GM12878 (cell line): Measurements from ENCODE around the gene EFTUD2. TPM values are rescaled to one million over a fixed set of nuclear protein-coding genes. Genes with fewer than 3 reads are reported as not detected.

Experiments
- ATAC-seq: fragments of 200-7000 bp; cut with Tn5 transposase; 3 replicates; pipeline ENCODE4 v1.9.1; 2020; ENCODE audit warnings: mild to moderate bottlenecking, moderate library complexity
- BruUV-seq: library from RNA; stranded (reverse); fragments of 400-500 nt; replicated peaks from 2 replicates; lab custom pipeline; 2021; lab: Mats Ljungman, UMichigan
- CTCF ChIA-PET: fragments of 300-600 bp; sonication (Branson Sonifier 250); formaldehyde crosslinking; extraction: SDS; loops from one replicate; lab custom pipeline; 2021; ENCODE audit warnings: inconsistent platforms; lab: Yijun Ruan, JAX
- POLR2A ChIA-PET: fragments of 350-600 bp; formaldehyde crosslinking; extraction: SDS; loops from one replicate; lab custom pipeline; 2021; ENCODE audit warnings: inconsistent platforms; lab: Charles Lee
- RAD21 ChIA-PET: fragments of 300-600 bp; sonication (Branson Sonifier 250); formaldehyde crosslinking; loops from one replicate; lab custom pipeline; 2023; ENCODE audit warnings: antibody characterized with exemption; ENCODE audit not compliant: unreplicated experiment; lab: Charles Lee
- SMC1A ChIA-PET: fragments of 300-600 bp; sonication (Branson Sonifier 250); formaldehyde crosslinking; loops from one replicate; lab custom pipeline; 2023; ENCODE audit not compliant: unreplicated experiment, uncharacterized antibody; lab: Charles Lee
- DNase-seq: peaks from one replicate; pipeline ENCODE4 v3.0.0-alpha.2; 2011; ENCODE audit warnings: low read depth, low spot score
- FAIRE-seq: peaks from 3 replicates; lab custom pipeline; 2011; peaks lifted over from hg19 to GRCh38; lab: Jason Lieb, UNC
- H2AFZ ChIP-seq: 2 replicates; pipeline ENCODE4 v1.6.0; 2011; ENCODE audit warnings: low read depth, low read length, control low read depth; ENCODE audit not compliant: control insufficient read depth
- H3K27ac ChIP-seq: 2 replicates; pipeline ENCODE4 v1.5.1; 2011; ENCODE audit warnings: control low read depth; ENCODE audit not compliant: control insufficient read depth, insufficient read depth
- H3K27me3 ChIP-seq, 2 experiments: replicated peaks in 1 of 2; 2 replicates each; pipeline versions ENCODE4 v1.6.0 to v1.6.1; 2011; ENCODE audit warnings: low read length in 1 of 2; ENCODE audit not compliant: control insufficient read depth in 2 of 2, insufficient read depth in 2 of 2
- H3K36me3 ChIP-seq, 2 experiments: 2 replicates each; pipeline ENCODE4 v1.5.1; 2011; ENCODE audit warnings: low read length in 1 of 2; ENCODE audit not compliant: control insufficient read depth in 2 of 2, insufficient read depth in 2 of 2
- H3K4me1 ChIP-seq: 2 replicates; pipeline ENCODE4 v1.6.1; 2011; ENCODE audit warnings: mild to moderate bottlenecking, low read length, moderate library complexity, mixed read lengths; ENCODE audit not compliant: control insufficient read depth, insufficient read depth
- H3K4me2 ChIP-seq: 2 replicates; pipeline ENCODE4 v1.6.0; 2011; ENCODE audit warnings: control low read depth; ENCODE audit not compliant: control insufficient read depth, insufficient read depth
- H3K4me3 ChIP-seq: fragments of 200-600 bp; sonication (generic); 2 replicates; pipeline ENCODE4 v1.5.1; 2016
- H3K79me2 ChIP-seq: 2 replicates; pipeline ENCODE4 v1.6.0; 2011; ENCODE audit warnings: low read length; ENCODE audit not compliant: control insufficient read depth, insufficient read depth
- H3K9ac ChIP-seq: 2 replicates; pipeline ENCODE4 v1.8.0; 2011; ENCODE audit warnings: low read length, control low read depth, mixed read lengths; ENCODE audit not compliant: control insufficient read depth, insufficient read depth
- H3K9me3 ChIP-seq: replicated peaks from 3 replicates; pipeline ENCODE4 v1.5.1; 2011; ENCODE audit warnings: mild to moderate bottlenecking, low read length; ENCODE audit not compliant: control insufficient read depth, insufficient read depth
- H4K20me1 ChIP-seq: 2 replicates; pipeline ENCODE4 v1.6.0; 2011; ENCODE audit not compliant: control insufficient read depth, insufficient read depth
- BCL11A ChIP-seq: IDR thresholded peaks from 2 replicates; pipeline ENCODE4 v1.6.1; 2011; ENCODE audit warnings: low read depth, low read length
- EGR1 ChIP-seq, 2 experiments: IDR thresholded peaks; 1 replicate in 1 of 2; 2 replicates in 1 of 2; pipeline ENCODE4 v1.6.1; 2011 to 2012; ENCODE audit warnings: low read depth in 2 of 2, low read length in 2 of 2, borderline replicate concordance in 1 of 2, mild to moderate bottlenecking in 1 of 2, moderate library complexity in 1 of 2
- IKZF1 ChIP-seq: fragments of 450-650 bp; conservative IDR thresholded peaks from 2 replicates; pipeline ENCODE4 v1.6.1; 2017; ENCODE audit warnings: antibody characterized with exemption, mild to moderate bottlenecking
- MTA3 ChIP-seq: IDR thresholded peaks from 2 replicates; pipeline ENCODE4 v1.6.1; 2012; ENCODE audit warnings: low read length, inconsistent platforms, borderline replicate concordance
- NFYA ChIP-seq: IDR thresholded peaks from 2 replicates; pipeline ENCODE4 v1.6.1; 2011; ENCODE audit warnings: low read depth, mild to moderate bottlenecking, low read length, improper control_type of control experiment, borderline replicate concordance
- NKRF ChIP-seq: fragments of 450-650 bp; conservative IDR thresholded peaks from 2 replicates; pipeline ENCODE4 v1.6.1; 2017; ENCODE audit warnings: mild to moderate bottlenecking, moderate library complexity
- WGBS: methylation state at CpG from one replicate; pipeline ENCODE4 v1.1.6; 2016; ENCODE audit warnings: low lambda C conversion rate; ENCODE audit not compliant: insufficient replicate concordance, insufficient coverage; ENCODE audit errors: missing lambda C conversion rate; 5-methylcytosine and 5-hydroxymethylcytosine counted together
- in situ Hi-C: fragments of 300-500 bp; cut with MboI; formaldehyde crosslinking; loops from 9 replicates; pipeline ENCODE4 v1.14.3; 2018; ENCODE audit warnings: mixed read lengths
- intact Hi-C: fragments of 100-400 bp; cut with micrococcal nuclease; formaldehyde crosslinking; loops from one replicate; pipeline ENCODE4 v1.14.2; 2022; ENCODE audit not compliant: unreplicated experiment
- polyA plus RNA-seq, 11 experiments: library from polyadenylated mRNA; depleted of rRNA in 4 of 11; unstranded in 6 of 11; stranded (reverse) in 5 of 11; fragments of >200 nt; fragmentation: Nextera tagmentation in 4 of 11; fragmentation: Illumina TruSeq in 1 of 11; extraction: Ambion mirVana in 4 of 11; extraction: Trizol in 1 of 11; gene quantifications; 1 replicate in 1 of 11; 2 replicates in 10 of 11; pipeline versions ENCODE4 v1.2.1 to v1.2.3, GENCODE V29; 2011 to 2016; ENCODE audit warnings: inconsistent platforms in 2 of 11, missing spikeins in 2 of 11, low read depth in 1 of 11
- total RNA-seq, 4 experiments: library from RNA; depleted of rRNA in 3 of 4; stranded (reverse); fragments of >200 nt in 3 of 4; fragmentation: Illumina TruSeq in 1 of 4; extraction: Trizol in 1 of 4; gene quantifications; 2 replicates each; pipeline versions ENCODE4 v1.2.1 to v1.2.3, GENCODE V29; 2013 to 2021
- TF ChIP-seq, protein P1 (sequence below): fragments of 450-650 bp; formaldehyde crosslinking; IDR thresholded peaks from 2 replicates; pipeline ENCODE4 v1.4.0; 2022; ENCODE audit warnings: mild to moderate bottlenecking, moderate library complexity
- TF ChIP-seq, protein P2 (sequence below): fragments of 450-650 bp; IDR thresholded peaks from 2 replicates; pipeline ENCODE4 v1.6.1; 2017; ENCODE audit warnings: low read depth, mild to moderate bottlenecking, moderate library complexity

The EFTUD2 gene
- total and polyA plus RNA-seq, 10 of the 15 experiments (the other 5 are each of a cell fraction or from before 2014, with no cell fraction given), result 33.0 to 198 (median 126) TPM

GRCh38 chr17:44930667-44931066, 31.4 kb upstream of the EFTUD2 start (continued):
- TF ChIP-seq, protein P1, sequence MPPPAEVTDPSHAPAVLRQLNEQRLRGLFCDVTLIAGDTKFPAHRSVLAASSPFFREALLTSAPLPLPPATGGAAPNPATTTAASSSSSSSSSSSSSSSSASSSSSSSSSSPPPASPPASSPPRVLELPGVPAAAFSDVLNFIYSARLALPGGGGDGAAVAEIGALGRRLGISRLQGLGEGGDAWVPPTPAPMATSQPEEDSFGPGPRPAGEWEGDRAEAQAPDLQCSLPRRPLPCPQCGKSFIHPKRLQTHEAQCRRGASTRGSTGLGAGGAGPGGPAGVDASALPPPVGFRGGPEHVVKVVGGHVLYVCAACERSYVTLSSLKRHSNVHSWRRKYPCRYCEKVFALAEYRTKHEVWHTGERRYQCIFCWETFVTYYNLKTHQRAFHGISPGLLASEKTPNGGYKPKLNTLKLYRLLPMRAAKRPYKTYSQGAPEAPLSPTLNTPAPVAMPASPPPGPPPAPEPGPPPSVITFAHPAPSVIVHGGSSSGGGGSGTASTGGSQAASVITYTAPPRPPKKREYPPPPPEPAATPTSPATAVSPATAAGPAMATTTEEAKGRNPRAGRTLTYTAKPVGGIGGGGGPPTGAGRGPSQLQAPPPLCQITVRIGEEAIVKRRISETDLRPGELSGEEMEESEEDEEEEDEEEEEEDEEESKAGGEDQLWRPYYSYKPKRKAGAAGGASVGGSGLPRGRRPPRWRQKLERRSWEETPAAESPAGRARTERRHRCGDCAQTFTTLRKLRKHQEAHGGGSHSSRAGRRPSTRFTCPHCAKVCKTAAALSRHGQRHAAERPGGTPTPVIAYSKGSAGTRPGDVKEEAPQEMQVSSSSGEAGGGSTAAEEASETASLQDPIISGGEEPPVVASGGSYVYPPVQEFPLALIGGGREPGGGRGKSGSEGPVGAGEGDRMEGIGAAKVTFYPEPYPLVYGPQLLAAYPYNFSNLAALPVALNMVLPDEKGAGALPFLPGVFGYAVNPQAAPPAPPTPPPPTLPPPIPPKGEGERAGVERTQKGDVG (CRISPR knock-in tag), result no peak
- TF ChIP-seq, protein P2, sequence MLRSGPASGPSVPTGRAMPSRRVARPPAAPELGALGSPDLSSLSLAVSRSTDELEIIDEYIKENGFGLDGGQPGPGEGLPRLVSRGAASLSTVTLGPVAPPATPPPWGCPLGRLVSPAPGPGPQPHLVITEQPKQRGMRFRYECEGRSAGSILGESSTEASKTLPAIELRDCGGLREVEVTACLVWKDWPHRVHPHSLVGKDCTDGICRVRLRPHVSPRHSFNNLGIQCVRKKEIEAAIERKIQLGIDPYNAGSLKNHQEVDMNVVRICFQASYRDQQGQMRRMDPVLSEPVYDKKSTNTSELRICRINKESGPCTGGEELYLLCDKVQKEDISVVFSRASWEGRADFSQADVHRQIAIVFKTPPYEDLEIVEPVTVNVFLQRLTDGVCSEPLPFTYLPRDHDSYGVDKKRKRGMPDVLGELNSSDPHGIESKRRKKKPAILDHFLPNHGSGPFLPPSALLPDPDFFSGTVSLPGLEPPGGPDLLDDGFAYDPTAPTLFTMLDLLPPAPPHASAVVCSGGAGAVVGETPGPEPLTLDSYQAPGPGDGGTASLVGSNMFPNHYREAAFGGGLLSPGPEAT, result no peak

GRCh38 chr17:44928950-44929720, 29.9 kb upstream of the EFTUD2 start:
- WGBS, result 96% methylated on average over 7 of the region's 7 CpGs
- TF ChIP-seq NFYA (no peak), MTA3 (no peak), BCL11A (no peak), NKRF (no peak), IKZF1 (no peak), EGR1 (IDR thresholded peaks at IDR 0.05; ENCODE audit: borderline replicate concordance in 1 of 2, low read depth in 2 of 2, low read length in 2 of 2) (no peak)
- TF ChIP-seq, protein P1 (CRISPR knock-in tag), result no peak
- no peak overlapping the region for H3K9ac ChIP-seq
- H2AFZ ChIP-seq, result no peak overlapping the region
- RAD21 ChIA-PET, result no interaction called here
- H3K79me2 ChIP-seq, result no peaks in the 10 kb centered on the region
- H3K36me3 ChIP-seq, result peaks cover 42 to 55% of the 10 kb centered on the region in 2 experiments
- no peak overlapping the region for H3K27ac ChIP-seq
- in situ Hi-C loops, result loop anchor here (10.0 kb wide), 2 partner anchors 96 to 176 kb away; no protein-coding TSS in a partner anchor
- H4K20me1 ChIP-seq, result no peaks in the 10 kb centered on the region
- FAIRE-seq (no peak), ATAC-seq (no peak), DNase-seq (no peak)
- BruUV-seq, result no TSS peak
- CTCF ChIA-PET, result interaction anchor here (0.6 to 3.3 kb wide), 2 partner anchors 9 to 151 kb away, joined by 3 to 14 read pairs; no protein-coding TSS in a partner anchor
- H3K4me3 ChIP-seq, result no peak overlapping the region
- intact Hi-C loops, result no loop called here
- H3K27me3 ChIP-seq, result no peaks in the 10 kb centered on the region
- POLR2A ChIA-PET, result interaction anchor here (0.5 kb wide), 1 partner anchor 17 kb away, joined by 5 read pairs; no protein-coding TSS in a partner anchor
- H3K9me3 ChIP-seq, result no peaks in the 10 kb centered on the region
- SMC1A ChIA-PET, result interaction anchor here (1.6 kb wide), 1 partner anchor 10 kb away, joined by 3 read pairs; no protein-coding TSS in a partner anchor
- H3K4me1 ChIP-seq, result no peaks in the 10 kb centered on the region
- H3K4me2 ChIP-seq, result no peak overlapping the region
